ENCODE measurements around the gene CNOT4. TPM values are rescaled to one million over a fixed set of nuclear protein-coding genes. Genes with fewer than 3 reads are reported as not detected.

CNOT4 gene
- total and polyA plus RNA-seq, 2 of the 8 experiments (the other 6 are each of a cell fraction or from before 2014, with no cell fraction given): 10.9 to 25.8 TPM

GRCh38 chr7:135538376-135538775 lies 28.5 kb upstream of the CNOT4 start:
- H2AFZ ChIP-seq (ENCODE audit: low read length): no peak overlapping the region
- TF ChIP-seq CREB1 (IDR thresholded peaks at IDR 0.05): no peak
- TF ChIP-seq TAF7 (optimal IDR thresholded peaks at IDR 0.05; ENCODE audit: borderline replicate concordance, low read depth, low read length): no peak
- no peak for TF ChIP-seq TBP (IDR thresholded peaks at IDR 0.05; ENCODE audit: low read depth, low read length)
- TF ChIP-seq EZH2 (IDR thresholded peaks at IDR 0.05; ENCODE audit: low read depth, low read length, severe bottlenecking): no peak
- no peak for TF ChIP-seq JUND (IDR thresholded peaks at IDR 0.05; ENCODE audit: low read length)
- TF ChIP-seq MAX (IDR thresholded peaks at IDR 0.05): no peak
- no peak for TF ChIP-seq JUN (IDR thresholded peaks at IDR 0.05; ENCODE audit: low read depth, low read length)
- no peak for TF ChIP-seq CHD2 (IDR thresholded peaks at IDR 0.05; ENCODE audit: low read length)
- TF ChIP-seq SP4 (IDR thresholded peaks at IDR 0.05; ENCODE audit: low read length): no peak
- TF ChIP-seq PHF8 (conservative IDR thresholded peaks at IDR 0.05; ENCODE audit: low read depth, low read length): no peak
- TF ChIP-seq NRF1 (IDR thresholded peaks at IDR 0.05; ENCODE audit: low read depth, low read length): no peak
- no peak for TF ChIP-seq SRF (IDR thresholded peaks at IDR 0.05; ENCODE audit: low read depth, low read length)
- TF ChIP-seq SP1 (IDR thresholded peaks at IDR 0.05; ENCODE audit: low read depth, low read length): no peak
- TF ChIP-seq RFX5 (IDR thresholded peaks at IDR 0.05; ENCODE audit: borderline replicate concordance, low read depth, low read length): no peak
- no peak for TF ChIP-seq KDM4A (IDR thresholded peaks at IDR 0.05; ENCODE audit: low read depth, low read length, severe bottlenecking)

More at GRCh38 chr7:135538376-135538775, 28.5 kb upstream of the CNOT4 start:
- H3K27ac ChIP-seq (ENCODE audit: low read depth, low read length): no peak overlapping the region
- no peak overlapping the region for H3K4me3 ChIP-seq (ENCODE audit: extremely low read depth in 1 of 4, insufficient read depth in 2 of 4, low read depth in 3 of 4, low read length in 4 of 4)
- H2AK5ac ChIP-seq (ENCODE audit: low read depth, low read length): no peak overlapping the region
- no peaks in the 10 kb centered on the region; a peak in 1 of 7 replicates for H3K4me1 ChIP-seq (replicated peaks in 1 of 4; ENCODE audit: control insufficient read depth in 3 of 4, insufficient read depth in 4 of 4, low read length in 3 of 4)
- H3K4ac ChIP-seq (replicated peaks; ENCODE audit: insufficient read length, low read depth, low read length): no peak overlapping the region
- 75% methylated on average over 3 of the region's 3 CpGs; no CpG with 5 or more reads in 1 of the 2 experiments for WGBS, 2 experiments (ENCODE audit: extremely low coverage in 1 of 2, insufficient coverage in 1 of 2, insufficient read length in 1 of 2, insufficient replicate concordance in 2 of 2, low coverage in 1 of 2, low lambda C conversion rate in 2 of 2, missing lambda C conversion rate in 1 of 2)
- no peaks in the 10 kb centered on the region for H4K20me1 ChIP-seq (replicated peaks in 1 of 2; ENCODE audit: control insufficient read depth in 1 of 2, insufficient read depth in 2 of 2, low read length in 2 of 2)
- H2BK20ac ChIP-seq (ENCODE audit: low read length): no peak overlapping the region
- no peak overlapping the region for H2BK120ac ChIP-seq (replicated peaks; ENCODE audit: low read depth, low read length)
- no peak overlapping the region for H2BK12ac ChIP-seq (ENCODE audit: low read depth, low read length)
- H3K27me3 ChIP-seq (replicated peaks in 1 of 4; ENCODE audit: control insufficient read depth in 3 of 4, extremely low read depth in 1 of 4, insufficient read depth in 3 of 4, low read length in 3 of 4): no peaks in the 10 kb centered on the region
- no peak overlapping the region for H4K8ac ChIP-seq (ENCODE audit: extremely low read depth, insufficient read depth, low read length)
- no peak overlapping the region for H3K18ac ChIP-seq (ENCODE audit: extremely low read depth, low read length)
- no peak overlapping the region for H3K14ac ChIP-seq (ENCODE audit: insufficient read length)
- H3K4me2 ChIP-seq (ENCODE audit: insufficient read depth in 1 of 2, low read depth in 2 of 2, low read length in 2 of 2): no peak overlapping the region
- H2BK15ac ChIP-seq (ENCODE audit: low read length): no peak overlapping the region
- H3K9ac ChIP-seq (replicated peaks in 1 of 4; ENCODE audit: extremely low read depth in 1 of 4, low read depth in 3 of 4, low read length in 3 of 4): no peak overlapping the region
- H3K23ac ChIP-seq (ENCODE audit: insufficient read length): no peak overlapping the region
- H3K79me1 ChIP-seq (ENCODE audit: low read depth, low read length): no peaks in the 10 kb centered on the region
- no peak overlapping the region for H4K5ac ChIP-seq (ENCODE audit: insufficient read length, low read depth, low read length)
- H4K91ac ChIP-seq (replicated peaks; ENCODE audit: insufficient read length, low read length): no peak overlapping the region
- DNase-seq (ENCODE audit: low read depth in 1 of 2, low spot score in 2 of 2) (no peak), FAIRE-seq (no peak)
- ChIA-PET CTCF (ENCODE audit: partially characterized antibody) (no interaction called here), POLR2A (ENCODE audit: partially characterized antibody) (interaction anchor here (0.6 to 0.9 kb wide), 2 partner anchors 9 to 108 kb away, joined by 3 to 4 read pairs; no protein-coding TSS in a partner anchor)
- H3K36me3 ChIP-seq (ENCODE audit: control insufficient read depth in 2 of 4, insufficient read depth in 4 of 4, low read length in 3 of 4): no peaks in the 10 kb centered on the region
- no peaks in the 10 kb centered on the region for H3K79me2 ChIP-seq (ENCODE audit: control insufficient read depth in 1 of 2, insufficient read depth in 2 of 2, low read length in 2 of 2)
- no peak overlapping the region for H2BK5ac ChIP-seq (ENCODE audit: low read depth, low read length)
- H3K23me2 ChIP-seq (ENCODE audit: low read depth, low read length): no peaks in the 10 kb centered on the region
- H3K9me3 ChIP-seq (ENCODE audit: insufficient read depth in 2 of 2, low read depth in 1 of 2, low read length in 1 of 2): no peaks in the 10 kb centered on the region
- no peak overlapping the region for H3K56ac ChIP-seq (replicated peaks; ENCODE audit: insufficient read length, low read depth, low read length)
